GM21529 (cell line): ENCODE measurements around the gene RERG.

ENCODE experiments used
- ATAC-seq: cut with Tn5 transposase; IDR thresholded peaks from one replicate; pipeline ENCODE4 v1.9.1; 2021; ENCODE audit not compliant: unreplicated experiment

RERG gene, protein sequence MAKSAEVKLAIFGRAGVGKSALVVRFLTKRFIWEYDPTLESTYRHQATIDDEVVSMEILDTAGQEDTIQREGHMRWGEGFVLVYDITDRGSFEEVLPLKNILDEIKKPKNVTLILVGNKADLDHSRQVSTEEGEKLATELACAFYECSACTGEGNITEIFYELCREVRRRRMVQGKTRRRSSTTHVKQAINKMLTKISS

DNA sequence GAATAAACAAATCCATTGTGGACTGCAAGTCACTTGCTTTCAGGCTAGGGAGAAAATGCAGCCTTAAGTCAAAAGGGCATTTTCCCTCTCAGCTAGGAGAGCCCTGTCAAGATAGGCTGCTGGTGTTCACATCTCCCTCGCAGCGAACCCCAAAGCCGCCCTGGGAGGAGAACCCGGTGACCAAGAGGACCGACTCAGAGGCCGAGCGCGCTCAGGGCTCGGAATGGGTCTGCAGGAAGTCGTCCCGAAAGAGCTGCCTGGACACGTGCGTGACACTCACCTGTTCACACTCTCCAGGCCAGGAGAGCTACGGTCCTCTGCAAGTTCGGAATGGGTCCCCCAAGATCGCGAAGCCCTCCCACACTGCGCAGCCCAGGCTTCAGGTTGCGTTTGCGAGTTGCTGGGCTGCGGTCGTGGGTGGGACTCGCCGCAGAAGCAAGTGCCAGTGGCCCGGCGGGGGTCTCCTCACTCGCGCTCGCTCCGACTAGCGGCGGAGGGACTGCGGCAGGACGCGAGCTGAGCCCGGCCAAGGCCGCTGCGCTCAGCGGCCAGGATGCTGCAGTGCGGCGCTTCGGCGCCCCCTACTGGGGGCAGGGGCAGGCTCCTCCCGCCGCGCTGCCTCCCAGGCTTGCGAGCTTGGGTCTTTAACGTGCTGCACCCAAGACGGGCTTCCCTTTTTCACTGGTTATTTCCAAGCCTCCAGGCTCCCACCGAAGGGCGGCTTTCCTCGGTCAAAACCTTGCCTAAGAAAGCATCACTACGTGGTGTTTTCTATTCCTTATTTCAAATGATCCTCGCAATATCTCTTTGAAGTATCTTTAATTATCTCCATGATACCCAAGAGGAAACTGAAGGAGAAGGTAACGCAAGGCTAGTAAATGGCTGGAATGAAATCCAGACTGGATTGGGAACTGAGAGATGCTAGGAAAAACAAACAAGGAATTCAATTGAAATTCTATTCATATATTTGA, at the start of gene RERG:
RERG (minus strand) TSS at position 503 of the 971 bp plus-strand sequence. CDS start 3,928 bp downstream, outside the sequence.
- peak; percentile 92 for ATAC-seq

DNA sequence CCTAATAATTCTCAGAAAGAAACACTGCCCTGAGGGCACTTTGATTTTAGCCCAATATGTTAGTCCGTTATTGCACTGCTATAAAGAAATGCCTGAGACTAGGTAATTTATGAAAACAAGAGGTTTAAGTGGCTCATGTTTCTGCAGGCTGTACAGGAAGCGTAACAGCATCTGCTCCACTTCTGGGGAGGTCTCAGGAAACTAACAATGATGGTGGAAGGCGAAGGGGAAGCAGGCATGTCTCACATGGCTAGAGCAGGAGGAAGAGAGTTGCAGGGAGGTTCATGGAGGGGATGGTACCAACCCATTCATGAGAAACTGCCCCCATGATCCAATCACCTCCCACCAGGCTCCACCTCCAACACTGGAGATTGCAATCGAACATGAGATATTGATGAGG, 49.4 kb upstream of the RERG start:
- ATAC-seq = no peak

DNA sequence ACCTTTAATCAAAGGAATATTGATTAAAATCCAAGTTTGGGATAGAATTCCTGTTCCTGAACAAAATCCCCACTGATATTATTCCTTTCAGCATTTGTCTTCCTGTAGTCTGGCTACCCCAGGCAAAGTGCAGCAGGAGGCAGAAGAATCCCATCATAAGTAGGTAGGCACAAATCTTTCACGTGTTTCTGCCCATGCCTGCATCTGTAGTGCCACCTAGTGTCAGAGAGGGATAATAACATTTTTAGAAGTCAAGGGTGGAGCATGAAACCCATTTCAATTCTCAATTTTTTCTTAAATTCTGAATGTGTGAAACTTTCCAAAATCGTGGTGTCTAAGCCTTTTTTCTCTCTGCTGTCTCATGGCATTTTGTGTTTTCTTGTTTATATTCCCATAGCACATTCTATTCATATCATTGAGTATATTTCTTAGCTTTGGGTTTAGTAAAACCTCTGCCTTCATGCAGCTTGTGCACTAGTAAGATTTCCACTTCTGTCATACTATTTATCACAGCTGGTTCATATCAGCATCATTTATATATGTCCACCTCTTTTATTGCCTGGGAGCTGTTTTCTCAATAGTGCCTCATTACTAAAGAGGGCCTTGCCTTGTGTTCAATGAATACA, 47.8 kb upstream of the RERG start:
- peak; percentile 93 for ATAC-seq

DNA sequence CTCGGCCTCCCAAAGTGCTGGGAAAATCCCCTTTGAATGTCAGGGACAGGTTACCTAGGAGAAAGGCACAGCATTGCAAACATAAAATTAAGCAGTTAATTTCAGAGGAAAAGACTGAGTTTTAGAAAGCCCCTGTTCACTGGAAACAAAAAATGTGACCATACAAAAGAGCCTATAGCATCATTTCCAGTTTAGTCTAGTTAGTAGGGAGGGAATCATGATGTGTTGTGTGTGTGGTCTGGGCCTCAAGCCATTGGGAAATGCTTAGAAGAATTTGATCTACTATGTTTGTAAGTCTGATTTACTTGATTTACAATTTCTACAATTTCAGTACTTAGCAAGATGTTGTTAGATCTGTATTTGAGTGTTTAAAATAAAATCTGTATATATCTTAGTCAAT, 47.1 kb upstream of the RERG start:
- no peak for ATAC-seq

DNA sequence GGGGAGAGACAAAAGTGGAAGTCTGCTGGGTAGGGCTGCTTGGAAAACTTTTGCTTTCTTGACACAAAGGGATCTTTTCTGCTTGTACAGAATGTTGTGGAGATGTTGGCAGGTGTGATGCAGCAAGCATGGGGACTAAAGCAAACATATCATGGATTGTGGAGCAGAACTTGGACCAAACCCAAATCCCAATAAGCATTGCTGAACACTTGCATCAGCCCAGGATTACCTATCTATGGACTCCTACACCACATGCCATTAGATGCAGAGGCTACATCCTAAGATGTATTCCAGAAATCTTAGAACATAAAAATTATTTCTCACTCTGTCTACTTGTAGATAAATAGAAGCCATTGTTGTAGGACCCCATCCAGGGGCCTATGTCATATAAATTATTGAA, 44.7 kb upstream of the RERG start:
- no peak for ATAC-seq

DNA sequence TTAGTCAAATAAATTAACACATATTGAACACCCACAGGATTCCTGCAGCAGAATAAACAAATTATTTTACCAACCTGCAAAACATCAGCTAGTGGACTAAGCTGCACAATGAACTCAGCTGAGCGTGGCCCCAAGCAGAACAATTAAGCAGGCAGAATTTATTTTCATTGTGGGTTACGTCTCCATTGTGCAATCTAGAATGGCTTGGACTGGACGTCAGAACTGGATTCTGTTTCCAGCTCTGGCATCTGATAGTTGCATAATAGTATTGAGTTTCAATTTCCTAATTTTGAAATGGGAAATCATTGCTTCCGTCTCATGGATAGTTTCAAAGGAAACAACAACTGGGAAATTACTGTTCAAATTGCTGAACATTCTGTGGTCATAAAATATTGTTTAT, 35.5 kb upstream of the RERG start:
- ATAC-seq = no peak

DNA sequence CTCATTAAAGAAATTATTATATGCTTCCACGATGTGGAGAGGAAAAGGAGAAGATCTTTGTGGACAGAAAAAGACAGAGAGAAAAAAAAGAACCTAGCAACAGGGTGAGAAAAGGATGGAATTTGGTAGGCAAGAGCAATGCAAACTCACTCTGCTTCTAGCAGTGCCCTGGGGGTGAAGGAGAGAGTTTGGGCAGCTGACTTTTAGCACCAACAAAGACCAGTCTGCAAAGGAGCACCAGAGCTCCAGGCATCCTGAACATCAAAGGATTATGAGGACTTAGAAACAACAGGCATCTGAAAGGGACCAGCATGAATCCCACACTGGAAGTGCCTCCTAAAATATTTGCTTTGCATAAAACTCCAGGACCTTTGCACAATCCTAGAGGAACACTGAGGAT, 32.8 kb upstream of the RERG start:
- ATAC-seq = no peak

DNA sequence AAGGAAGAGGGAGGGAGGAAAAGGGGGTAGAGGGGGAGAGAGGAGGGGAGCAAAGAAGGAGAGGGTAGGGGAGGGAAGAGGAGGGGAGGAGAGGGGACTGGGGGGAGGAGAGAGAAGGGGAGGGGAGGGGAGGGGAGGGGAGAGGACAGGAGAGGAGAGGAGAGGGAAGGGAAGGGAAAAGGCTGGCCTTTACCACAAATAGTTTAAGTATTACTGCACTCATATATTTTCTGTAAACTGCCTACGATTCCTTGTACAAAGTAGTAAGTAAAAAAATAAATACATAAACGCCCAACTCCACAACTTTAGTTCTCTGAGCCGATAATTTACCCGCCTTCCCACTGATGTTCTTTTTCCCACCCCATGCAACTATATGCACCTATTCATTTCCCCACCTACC, 23.7 kb upstream of the RERG start:
- no peak for ATAC-seq

DNA sequence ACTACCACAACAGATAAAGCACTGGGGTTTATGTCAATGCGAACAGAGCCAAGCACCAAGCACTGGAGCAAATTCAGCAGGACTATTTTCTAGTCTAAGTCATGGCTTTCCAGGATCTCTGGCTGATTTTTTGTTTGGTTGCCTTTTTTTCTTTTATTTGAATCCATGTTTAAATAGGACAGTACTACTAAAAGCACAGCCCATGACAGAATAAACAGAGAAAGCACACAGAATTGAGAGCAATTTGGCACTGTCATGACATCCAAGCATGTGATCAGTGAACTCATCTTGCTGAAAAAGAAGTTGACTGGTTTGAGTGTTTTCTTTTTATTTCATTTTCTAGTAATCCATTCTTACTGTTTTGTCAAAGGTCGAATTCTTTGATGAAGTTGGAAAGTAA, 23.1 kb upstream of the RERG start:
- no peak for ATAC-seq

DNA sequence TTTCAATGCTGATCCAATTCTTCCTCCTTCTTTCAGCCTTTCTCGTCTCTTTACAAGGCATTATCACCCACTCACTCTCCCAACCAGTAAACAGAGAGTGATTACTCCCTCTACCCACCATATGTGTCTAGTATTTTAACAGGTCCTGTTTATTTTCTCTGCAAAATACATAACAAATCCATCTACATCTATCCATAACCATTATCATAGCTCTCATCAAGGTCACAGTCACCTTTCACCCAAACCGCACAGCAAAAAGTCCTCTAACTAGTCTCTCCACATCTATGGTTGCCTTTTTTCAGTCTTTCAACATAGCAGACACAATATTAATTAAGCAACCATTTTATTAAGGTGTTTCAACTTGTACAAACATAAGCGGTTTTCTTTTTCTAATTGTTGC, 21.9 kb upstream of the RERG start:
- ATAC-seq = no peak

DNA sequence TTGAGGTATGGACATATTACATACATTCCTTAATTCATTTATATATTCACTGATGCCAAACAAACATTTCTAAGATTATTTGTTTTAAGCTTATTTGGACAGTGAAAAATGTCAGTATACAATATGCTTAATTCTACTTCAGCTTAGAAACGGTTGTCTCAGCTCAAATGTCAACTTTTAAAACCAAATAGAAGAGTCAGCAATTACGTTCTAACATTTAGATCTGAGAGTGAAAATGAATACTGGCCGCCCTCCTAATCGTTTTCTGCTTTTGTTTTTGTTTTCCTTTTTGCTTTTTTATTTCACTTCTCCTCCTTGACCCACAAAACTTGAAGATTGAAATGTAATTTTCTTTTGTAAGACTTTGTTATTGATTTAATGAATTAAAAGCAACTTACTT, 19.7 kb upstream of the RERG start:
- ATAC-seq = no peak

DNA sequence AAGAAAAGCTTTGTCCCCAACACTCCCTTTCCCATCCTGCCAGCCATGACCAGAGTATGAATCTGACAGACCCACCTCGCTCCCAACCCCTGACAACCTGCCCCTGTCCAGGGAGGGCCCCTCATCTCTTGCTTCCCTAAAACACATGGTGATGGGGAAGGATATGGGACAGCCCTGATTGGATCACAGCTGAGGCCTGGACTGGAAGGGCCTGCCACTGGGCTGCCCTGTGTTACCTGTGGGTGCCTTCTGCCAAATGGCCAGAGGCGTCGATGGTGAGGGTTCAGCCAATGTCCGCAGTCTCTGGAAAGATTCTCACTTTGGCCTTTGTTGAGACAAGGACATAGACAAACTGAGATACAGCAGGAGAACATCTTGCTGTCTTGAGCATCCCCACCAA, 13.3 kb upstream of the RERG start:
- ATAC-seq = no peak

DNA sequence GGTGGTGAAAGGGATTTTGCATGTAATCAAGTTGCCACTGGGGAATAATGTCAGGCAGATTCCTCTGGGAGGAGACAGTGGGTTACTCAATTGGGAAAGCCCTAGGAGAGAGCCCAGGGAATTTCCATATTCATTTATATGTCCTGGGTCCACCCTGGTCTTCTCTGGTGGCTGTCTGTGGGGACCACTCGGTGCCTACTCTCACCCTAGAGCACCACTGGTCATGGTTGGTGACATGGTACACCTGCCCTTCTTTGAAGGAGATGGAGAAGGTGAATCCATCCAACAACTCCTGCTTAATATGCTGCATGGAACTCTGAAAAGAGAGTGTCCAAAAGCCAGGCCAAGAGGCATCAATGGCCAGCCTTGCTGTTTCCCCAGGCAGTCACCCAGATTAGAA, 12.8 kb upstream of the RERG start:
- ATAC-seq = no peak

DNA sequence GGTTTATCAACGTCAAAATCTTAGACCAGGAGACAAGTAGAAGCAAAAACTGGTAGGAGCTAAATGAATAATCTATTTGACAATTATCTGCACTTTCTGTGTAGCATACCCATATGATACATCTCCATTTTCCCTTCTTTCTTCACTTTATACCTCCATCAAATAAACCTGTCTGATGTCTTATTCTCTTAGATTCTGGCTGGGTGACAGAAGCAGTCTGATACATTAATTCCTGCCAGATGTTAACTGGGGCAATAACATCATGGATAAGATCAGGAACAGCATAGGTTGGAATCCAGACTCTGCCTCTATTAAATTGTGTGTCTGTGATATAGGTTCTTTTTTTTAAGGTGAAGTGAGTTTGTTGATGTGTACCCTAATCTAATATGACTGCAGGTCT, 11.7 kb upstream of the RERG start:
- no peak for ATAC-seq

DNA sequence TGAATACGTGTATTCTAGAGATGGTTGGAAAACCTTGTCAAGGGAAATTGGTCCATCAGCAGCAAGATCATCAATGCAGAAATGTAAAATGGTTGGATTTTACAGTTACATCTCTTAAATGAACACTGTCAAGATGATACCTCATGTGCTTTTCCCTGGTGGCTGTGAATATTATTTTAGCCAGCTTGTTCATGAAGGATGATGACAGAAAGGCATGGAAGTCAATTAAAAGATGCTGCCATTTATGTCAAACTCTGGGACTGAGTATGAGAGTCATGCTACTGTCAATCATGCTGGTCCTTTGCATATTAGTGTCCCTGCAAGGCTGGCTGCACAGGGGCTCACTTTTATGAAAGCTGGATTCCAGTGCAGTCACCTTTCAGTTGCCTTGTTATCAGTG, 10.3 kb upstream of the RERG start:
- ATAC-seq = no peak

DNA sequence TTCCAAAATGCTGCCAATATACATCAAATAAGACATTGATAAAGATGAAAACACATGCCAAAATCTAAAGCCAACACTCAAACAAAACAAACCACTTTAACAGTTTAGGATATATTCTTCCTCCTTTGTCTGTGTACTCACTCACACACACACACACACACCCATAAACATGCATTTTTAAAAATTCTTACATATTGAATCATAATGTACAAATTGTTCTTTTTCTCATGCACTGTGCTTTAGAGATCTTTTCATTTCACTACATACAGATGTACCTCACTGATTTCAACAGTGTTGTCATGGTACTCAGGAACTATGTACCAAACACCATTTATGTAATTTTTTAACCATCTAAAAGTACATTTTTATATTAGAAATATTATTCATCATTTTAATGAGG, 9.5 kb upstream of the RERG start:
- no peak for ATAC-seq

DNA sequence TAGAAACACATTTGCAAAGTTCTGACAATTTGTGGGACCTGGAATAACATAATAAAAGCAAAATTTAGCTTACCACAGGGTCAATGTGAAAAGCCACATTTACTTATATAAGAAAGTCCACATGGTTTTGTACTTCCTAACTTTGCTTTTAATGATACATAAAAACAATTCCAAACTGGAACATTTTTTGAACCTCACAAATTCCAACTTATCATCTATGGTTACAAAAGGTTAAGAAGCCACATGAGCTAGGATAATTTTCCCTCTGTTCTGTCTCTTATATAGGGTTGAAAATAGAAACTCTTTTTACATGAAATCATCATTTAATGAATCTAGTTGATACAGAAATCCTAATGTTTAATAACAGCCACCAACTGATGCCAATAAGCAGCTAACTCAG, 8.9 kb upstream of the RERG start:
- no peak for ATAC-seq

DNA sequence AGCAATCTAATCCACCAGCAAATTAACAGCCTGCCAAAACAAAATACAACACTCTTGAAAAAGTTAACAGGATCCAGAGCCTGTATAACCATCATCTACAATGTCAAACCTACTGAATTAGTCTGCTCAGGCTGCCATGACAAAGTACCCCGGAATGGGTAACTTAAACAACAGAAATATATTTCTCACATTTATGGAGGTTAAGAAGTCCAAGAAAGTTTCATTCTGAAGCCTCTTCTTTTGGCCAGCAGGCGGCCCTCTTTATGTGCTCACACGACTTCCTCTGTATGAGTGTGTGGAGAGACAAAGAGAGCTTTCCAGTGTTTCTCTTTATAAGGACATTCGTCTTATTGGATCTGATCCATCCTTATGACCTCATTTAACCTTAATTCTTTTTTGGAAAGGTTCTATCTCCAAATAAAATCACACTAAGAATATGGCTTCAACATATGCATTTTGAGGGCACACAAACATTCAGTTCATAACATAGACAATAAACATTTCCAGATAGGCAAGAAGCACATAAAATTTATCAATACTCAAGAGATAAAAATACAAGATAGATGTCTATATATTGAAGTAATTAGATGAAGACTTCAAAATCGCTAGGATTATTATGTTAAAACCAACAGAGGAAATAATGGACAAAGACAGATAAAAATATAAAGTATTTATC, 5.9 kb upstream of the RERG start:
- peak; percentile 67 for ATAC-seq

DNA sequence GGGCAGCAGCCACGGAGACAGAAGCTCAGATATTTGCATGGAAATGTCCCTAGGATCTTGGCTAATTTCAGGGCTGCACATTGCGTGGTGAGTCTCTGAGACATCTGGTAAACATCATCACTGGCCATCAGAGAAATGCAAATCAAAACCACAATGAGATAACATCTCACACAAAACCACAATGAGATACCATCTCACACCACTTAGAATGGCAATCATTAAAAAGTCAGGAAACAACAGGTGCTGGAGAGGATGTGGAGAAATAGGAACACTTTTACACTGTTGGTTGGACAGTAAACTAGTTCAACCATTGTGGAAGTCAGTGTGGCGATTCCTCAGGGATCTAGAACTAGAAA, 4.6 kb upstream of the RERG start:
- ATAC-seq = peak; percentile 45

DNA sequence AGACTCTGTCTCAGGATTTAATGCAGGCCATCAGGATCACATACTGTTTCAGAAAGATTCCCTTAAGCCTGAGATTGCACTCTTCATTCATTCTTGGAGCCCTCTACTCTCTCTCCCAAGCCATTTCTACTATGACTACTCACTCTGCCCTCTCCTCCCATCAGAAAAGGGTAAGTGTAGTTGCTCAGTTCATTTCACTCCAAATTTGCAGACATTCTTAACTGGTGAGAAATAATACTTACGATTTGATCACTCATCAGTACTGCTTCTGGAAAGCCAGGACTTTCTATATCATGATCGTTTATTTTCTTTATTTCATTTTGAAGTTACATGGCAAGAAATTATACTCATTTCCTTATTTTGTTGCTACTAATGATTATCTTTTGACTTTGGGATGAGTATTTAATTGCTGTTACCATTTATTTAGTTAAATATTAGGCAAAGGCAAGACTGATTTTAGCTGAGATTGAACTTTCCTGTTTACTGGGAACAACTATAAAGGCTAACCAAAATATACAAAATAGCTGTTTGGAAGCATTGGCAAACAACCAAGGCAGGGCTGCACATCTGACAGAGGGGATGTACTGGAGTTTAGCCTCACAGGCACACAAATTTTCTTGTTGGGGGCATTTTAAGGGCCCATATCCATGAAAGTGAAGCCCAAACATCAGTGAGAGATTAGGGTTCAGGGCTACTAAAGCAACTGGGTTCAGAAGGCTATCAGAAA, 4.1 kb upstream of the RERG start:
- ATAC-seq = no peak

DNA sequence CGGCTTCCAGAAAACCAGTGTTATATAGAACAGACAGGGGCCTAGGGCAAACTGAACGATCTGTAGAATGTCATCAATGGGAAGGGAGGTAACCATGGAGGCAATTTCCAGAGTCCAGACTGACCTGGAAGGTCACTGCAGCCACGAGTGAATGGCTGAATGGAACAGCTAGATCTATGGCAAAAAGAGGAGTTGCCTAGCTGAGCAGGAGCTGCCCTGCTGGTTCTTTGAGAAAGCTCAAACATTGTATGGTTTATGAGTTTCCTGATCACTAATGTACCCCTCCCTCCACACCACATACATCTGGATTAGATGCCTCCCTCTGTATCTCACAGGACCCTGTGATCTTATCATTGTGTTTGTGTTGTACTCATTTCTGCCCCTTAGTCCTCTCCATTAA, 1.0 kb upstream of the RERG start:
- no peak for ATAC-seq
